G401 (cell line): ENCODE data around the gene USF3. TPM values are rescaled to one million over a fixed set of nuclear protein-coding genes. Genes with fewer than 3 reads are reported as not detected.

ENCODE experiments used
- DNase-seq: peaks from one replicate; pipeline ENCODE4 v3.0.0-alpha.2; 2015; ENCODE audit warnings: low spot score
- in situ Hi-C: cut with HindIII; loops from 2 replicates; pipeline ENCODE4 v1.10.0; 2016; ENCODE audit warnings: low sequenced_read_pairs, mixed read lengths
- total RNA-seq: library from RNA; depleted of rRNA; stranded (reverse); fragments of >200 nt; shearing (Covaris generic); gene quantifications from 2 replicates; pipeline ENCODE4 v1.2.3, GENCODE V29; 2014

The USF3 gene
- total RNA-seq, 1 experiment from 2014 or later, result 4.5 TPM

GRCh38 chr3:113707835-113708234 is 11.4 kb upstream of the USF3 start:
- in situ Hi-C loops, result no loop called here
- no peak for DNase-seq

DNA sequence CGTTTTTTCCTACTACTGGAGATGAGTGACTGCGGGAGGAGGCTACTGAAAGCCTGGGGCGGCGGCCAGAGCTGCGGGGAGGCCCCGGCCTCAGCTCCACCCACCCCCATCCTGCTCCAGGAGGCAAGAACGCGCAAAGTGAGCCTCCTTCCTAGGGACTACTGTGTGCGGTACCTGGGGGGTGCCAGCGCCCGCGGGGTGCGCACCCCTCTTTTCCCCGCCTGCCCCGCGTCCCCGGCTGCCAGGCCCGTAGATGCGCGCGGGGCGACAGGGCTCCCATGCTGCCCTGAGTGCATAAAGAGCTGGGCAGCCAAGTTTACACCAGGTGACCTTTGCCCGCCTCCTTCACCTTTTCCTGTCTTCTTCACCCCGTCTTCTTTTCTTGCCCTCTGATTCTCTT is 2.5 kb upstream of the USF3 start:
- in situ Hi-C loops, result no loop called here

DNA sequence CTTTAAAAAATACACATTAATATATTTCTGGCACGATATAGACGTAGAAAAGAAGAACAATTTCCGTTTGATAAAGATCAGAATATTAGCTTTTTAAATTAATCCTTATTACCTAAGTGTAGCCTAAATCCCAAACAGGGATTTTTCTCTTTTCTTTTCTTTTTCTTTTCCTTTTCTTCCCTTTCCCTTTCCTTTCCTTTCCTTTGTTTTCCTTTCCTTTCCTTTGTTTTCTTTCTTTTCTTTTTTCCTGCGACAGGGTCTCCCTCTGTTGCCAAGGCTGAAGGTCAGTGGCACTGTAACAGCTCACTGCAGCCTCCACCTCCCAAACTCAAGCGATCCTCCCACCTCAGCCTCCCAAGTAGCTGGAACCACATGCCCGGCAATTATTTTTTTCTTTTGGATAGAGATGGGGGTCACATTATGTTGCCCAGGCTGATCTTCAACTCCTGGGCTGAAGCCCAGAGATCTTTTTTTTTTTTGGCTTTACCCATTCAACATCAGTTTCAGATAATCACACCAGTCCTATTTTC is 1.8 kb upstream of the USF3 start:
- DNase-seq, result no peak
- in situ Hi-C loops, result no loop called here

More for the DNA sequence above, 2.5 kb upstream of the USF3 start:
- no peak for DNase-seq

DNA sequence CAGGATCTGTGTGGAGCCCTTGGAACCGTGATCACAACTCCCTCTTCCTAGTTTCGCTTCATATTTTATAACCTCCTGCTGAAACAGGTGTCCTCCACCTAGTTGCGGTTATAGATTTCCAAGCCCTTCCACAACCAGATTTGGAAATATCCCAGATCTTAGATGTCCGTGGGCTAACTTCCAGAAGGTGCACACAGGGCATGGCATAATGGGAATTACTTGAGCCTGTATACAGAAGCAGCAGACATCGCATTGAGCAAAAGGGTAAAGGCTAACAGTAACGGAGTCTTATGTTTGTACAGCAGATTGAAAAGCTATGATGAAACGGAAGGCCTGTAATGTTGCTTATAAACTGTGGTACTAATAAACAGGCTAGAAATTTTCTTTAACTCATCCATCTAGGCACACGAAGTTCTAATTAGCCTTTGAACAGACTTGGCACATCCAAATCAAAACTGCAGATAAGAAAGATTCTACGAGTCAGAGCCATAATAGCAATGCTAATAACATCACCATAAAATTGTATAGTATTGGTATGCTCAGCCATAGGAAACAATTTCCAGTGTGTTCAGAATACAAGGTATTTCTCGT is 1.2 kb upstream of the USF3 start:
- DNase-seq, result peak; percentile 59
- in situ Hi-C loops, result no loop called here

DNA sequence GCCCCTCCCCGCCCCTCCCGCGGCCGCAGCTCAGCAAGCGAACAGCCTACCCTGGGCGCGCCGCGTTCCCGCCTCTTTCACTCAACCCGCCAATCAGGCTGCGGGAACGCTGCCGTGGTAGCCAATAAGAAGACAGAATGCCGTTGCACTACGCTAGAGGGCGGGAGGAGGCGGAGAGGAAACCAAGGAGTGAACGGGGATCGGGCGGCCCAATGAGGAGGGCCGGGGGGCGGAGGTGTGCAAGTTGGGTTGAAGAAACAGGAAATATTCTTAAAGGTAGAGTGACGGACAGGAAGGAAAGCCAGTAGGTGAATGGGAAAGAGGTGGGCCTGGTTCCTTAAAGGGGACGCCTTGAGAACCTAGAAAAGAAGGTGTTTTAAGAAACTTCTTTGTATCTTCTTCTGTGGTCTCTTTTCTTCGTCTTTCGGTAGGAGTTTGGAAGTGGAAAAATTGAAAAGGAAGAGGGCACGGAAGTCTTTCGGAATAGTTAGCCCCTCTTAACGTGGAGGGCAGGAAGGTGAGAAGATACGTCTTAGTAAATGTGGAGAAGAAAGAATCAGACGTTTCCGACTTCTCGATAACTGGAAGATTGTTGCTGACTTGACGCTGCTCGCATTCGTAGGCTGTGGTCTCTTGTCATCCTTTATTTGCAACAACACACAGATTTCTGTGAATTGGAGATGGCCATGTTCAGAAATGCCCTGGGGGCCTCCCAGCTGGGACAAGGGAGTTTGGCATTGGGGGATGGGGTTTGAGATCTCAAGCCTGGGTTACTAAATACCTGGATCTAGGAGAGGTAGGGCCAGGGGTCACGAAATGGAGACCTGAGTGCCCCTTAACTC is 437 bp upstream of the USF3 start:
- DNase-seq, result peak; percentile 100
- in situ Hi-C loops, result no loop called here

DNA sequence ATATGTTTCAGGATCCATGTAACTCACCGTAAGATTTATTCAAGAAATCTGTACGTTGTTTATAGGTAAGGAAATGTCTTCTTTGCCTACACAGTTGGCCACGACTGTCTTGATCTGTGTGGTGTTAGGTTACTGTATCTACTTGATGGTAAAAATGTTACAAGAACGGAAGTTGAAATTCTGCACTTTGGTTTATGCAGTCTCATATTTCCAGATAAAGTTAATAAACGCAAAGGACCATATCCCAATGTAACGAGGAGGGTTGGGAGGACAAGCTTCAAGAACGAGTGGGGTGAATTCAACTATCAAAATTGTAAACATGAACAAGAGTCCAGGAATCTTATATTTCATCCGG is 1.0 kb downstream of the USF3 start:
- no peak for DNase-seq
- in situ Hi-C loops, result no loop called here

DNA sequence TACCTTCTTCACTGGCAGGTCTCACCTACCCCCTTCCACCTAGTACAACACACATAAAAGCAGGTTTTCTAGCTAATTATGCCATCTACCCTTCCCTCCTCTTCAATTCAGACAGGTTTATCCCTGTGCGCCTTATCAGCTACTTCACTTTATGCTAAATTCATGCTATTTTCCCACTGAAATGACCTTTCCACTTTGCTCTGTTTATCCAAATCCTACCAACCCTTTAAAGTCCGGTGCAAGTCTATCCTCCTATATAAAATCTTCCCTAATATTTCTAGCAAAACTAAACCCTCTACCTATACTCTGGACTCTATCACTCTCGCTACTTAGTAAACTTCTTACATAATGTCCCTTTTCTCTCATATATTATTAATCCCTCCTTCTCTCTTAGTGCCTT is 6.0 kb downstream of the USF3 start:
- in situ Hi-C loops, result no loop called here
- DNase-seq, result no peak

- in situ Hi-C loops, result no loop called here
These were observed 10.3 kb downstream of the USF3 start for GRCh38 chr3:113685956-113686721.

DNA sequence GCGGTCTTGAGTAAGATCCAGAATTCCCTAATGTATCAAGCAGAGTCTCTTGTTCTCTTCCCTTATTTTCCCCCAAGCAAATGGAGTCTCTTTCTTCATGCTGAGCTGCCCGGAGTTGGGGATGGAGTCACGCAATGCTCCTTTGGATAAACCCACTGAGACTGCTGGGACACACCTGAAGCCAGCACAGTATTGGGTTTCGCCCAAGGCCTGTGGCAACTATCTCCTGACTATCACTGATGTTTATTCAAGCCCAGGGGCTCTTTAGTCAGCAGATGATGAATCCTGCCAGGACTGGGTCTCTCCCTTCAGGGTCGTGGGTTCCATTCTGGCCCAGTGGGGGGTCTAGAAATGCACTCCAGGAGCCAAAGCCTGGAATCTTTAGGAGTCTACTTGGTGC is 11.3 kb downstream of the USF3 start:
- no peak for DNase-seq
- in situ Hi-C loops, result no loop called here

More at GRCh38 chr3:113685956-113686721, 10.3 kb downstream of the USF3 start:
- no peak for DNase-seq

- DNase-seq, result no peak
- in situ Hi-C loops, result no loop called here
These were observed 12.1 kb downstream of the USF3 start for GRCh38 chr3:113684271-113684819.

- in situ Hi-C loops, result no loop called here
- no peak for DNase-seq
These were observed 17.7 kb downstream of the USF3 start for GRCh38 chr3:113678773-113679172.

DNA sequence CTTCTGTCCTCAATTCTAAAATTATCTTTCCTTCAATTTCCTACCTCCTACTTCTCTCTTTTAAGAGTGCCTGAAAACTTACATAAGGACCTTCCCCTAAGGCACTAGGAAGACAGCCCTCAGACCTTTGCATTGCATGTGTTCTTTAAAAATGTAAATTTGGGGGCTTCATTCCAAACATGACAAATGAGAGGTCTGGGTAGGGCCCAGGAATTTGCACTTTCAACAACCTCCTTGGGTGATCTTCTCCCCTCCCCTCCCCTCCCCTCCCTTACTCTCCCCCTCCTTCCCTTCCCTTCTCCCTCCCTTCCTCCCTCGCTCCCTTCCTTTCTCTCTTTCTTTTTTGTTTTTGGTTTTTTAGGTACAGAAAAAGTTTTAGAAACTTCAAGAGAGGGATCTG is 18.7 kb downstream of the USF3 start:
- DNase-seq, result no peak
- in situ Hi-C loops, result no loop called here

GRCh38 chr3:113676261-113676660 is 20.2 kb downstream of the USF3 start:
- DNase-seq, result no peak
- in situ Hi-C loops, result no loop called here

DNA sequence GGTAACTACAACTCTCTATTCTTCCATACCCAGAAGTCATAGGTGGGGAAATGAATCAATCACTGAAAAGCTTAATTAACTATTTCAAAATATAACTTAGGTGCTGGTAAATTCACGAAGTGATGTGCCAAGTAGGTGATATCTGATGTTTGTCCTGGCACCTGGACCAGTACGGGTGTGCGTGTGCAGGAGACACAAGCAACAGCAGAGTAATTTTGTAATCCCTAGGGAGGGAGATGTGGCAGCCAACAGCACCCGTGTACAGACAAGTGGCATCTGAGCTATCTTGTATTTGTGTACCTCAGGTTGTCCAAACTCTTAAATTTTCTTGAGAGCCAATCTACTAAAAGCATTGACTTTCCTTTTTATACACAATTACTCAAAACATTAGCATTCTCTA is 22.8 kb downstream of the USF3 start:
- no peak for DNase-seq
- in situ Hi-C loops, result no loop called here

- in situ Hi-C loops, result no loop called here
These were observed 28.4 kb downstream of the USF3 start for GRCh38 chr3:113668015-113668414.

DNA sequence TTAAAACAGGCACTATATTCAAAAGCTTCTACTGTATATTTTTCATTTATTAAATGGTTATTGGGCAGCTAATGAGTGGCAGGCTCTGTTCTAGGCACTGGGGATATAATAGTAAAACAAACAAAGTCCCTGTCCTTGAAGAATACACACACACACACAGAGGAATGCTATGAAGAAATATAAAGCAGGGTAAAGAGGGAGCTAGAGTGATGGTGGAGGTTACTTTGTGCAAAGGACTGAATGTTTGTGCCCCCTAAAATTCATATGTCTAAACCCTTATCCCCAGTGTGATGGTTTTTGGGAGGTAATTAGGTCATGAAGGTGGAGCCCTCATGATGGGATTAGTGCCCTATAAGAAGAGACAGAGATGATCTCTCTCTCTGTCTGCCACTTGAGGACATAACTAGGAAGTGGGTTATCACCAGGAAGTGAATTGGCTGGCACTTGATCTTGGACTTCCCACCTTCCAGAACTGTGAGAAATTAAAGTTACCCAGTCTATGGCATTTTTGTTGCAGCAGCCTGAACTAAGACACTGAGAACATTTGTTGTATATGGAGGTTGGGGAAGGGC is 31.8 kb downstream of the USF3 start:
- in situ Hi-C loops, result no loop called here

More at GRCh38 chr3:113668015-113668414, 28.4 kb downstream of the USF3 start:
- DNase-seq, result no peak

GRCh38 chr3:113663761-113664160 is 32.7 kb downstream of the USF3 start:
- in situ Hi-C loops, result no loop called here
- no peak for DNase-seq

More for the DNA sequence above, 31.8 kb downstream of the USF3 start:
- no peak for DNase-seq

DNA sequence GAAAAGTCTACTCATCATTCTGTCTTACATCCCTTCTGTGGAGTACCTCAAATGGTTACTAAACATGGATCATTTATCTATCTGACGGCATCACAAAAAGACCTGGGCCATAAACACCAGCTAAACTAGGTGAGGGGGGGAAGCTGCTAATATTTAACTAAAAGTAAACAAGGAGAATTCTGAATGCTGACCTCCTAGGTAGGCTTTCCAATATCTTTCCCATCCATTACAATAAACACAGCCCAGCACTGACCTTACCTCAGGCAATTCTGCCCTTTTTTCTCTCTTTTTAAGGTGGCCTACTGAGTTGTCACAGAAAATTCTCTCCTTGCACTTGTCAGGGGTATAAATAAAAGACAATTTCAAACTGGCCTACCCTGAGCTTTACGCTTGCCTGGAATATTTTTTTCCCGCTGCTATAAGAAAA is 33.1 kb downstream of the USF3 start:
- no peak for DNase-seq
- in situ Hi-C loops, result no loop called here

- DNase-seq, result peak; percentile 62
- in situ Hi-C loops, result no loop called here
These were observed 33.6 kb downstream of the USF3 start for GRCh38 chr3:113662824-113663223.
